Activated naive CD8-positive, alpha-beta T cell treated with anti-CD3 and anti-CD28 coated beads, Interleukin-2, amount 50 U/mL, for 16 hours (primary cell): ENCODE data around the gene CDYL.

ENCODE experiments used
- DNase-seq: peaks from one replicate; pipeline ENCODE4 v3.0.0-alpha.2; 2020; ENCODE audit warnings: low read depth, low spot score

CDYL gene, protein sequence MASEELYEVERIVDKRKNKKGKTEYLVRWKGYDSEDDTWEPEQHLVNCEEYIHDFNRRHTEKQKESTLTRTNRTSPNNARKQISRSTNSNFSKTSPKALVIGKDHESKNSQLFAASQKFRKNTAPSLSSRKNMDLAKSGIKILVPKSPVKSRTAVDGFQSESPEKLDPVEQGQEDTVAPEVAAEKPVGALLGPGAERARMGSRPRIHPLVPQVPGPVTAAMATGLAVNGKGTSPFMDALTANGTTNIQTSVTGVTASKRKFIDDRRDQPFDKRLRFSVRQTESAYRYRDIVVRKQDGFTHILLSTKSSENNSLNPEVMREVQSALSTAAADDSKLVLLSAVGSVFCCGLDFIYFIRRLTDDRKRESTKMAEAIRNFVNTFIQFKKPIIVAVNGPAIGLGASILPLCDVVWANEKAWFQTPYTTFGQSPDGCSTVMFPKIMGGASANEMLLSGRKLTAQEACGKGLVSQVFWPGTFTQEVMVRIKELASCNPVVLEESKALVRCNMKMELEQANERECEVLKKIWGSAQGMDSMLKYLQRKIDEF

DNA sequence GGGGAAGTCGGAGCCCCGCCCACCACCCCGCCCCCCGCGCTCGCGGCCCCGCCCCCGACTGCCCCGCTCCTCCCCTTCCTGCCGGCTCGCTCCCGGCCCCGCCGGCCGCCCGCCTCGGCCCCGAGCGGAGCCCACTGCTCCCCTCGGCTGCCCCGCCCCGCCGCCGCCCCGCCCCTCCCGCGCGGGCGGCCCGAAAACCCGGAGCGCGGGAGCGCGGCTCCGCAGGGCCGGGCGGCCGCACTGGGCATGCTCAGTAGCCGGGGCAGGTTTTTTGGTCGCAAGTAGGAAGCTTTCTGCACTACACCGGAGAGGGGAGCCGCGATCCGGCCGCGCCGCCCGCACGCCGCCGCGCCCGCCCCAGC lies at the start of gene CDYL:
CDYL (plus strand) TSS at position 274 of the 362 bp plus-strand sequence. CDS start 380 bp downstream, outside the sequence.
- peak; percentile 81 for DNase-seq

DNA sequence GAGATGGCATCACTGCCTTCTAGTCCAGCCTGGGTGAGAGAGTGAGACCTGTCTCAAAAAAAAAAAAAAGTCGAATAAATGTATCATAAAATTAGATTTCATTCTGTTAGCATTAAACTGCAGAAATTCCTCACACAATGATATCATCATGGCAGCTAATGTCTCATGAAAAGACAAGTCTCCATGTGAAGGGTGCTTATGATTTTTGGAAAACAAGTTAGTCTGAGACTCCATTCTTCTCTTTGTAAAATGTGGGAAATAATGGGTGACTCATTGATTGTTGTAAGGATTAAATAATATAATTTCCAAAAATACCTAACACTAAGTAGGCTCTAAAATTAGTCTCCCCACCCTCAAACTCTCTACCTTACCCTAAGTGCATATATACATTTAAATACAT lies 49.6 kb upstream of the CDYL start:
- DNase-seq: no peak

DNA sequence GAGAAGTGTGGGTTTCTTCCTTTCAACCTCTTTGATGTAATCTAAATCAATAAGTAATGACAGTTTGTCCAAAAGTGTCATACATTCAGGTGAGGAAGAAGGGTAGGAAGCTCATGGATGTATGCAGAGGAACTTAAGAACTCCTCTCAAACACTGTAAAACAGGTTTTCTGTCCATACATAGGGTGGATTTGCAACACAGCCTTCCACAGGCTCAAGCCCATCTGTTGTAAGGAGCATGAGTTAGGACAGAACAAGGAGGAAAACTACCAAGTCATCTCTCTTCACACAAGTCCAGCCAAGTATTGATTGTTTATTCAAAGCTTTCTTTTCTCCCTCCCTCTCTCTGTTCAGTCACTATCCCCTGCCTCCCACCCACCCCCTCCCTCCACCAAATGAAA lies 49.0 kb upstream of the CDYL start:
- no peak for DNase-seq

DNA sequence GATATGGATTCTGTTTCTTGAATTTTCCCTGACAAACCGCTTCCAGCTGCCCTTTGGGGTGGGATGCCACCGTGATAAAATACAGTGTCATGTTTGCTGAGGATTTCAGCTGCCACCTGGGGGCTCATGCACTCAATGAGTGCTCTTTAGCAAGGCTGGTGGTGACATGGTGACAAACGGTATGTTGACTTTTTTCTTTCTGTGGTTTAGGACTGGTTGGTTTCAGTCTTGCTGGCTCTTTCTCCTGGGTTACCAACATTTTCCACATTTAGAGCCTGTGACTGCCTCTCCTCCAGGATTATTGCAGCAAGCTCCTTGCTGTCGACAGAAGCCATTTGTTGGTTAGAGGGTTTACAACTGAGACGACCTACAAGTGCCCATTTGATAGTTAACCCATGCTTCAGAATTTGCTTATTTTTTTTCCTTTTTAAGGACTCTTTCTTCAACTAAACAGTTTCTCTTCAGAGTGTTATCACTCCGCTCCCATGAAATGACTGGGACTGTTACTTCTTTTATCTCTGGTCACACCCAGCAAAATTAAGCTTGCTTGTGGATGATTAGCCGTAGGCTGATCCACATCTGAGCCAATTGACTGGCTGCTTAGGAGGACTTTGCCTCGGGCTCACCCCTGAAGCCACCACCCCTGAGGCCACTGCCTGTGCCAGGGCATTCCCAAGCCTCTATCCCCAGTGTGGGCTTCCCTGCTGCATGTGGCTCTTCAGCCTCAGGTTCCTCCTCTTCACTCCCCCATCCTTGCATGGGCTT lies 48.4 kb upstream of the CDYL start:
- no peak for DNase-seq

DNA sequence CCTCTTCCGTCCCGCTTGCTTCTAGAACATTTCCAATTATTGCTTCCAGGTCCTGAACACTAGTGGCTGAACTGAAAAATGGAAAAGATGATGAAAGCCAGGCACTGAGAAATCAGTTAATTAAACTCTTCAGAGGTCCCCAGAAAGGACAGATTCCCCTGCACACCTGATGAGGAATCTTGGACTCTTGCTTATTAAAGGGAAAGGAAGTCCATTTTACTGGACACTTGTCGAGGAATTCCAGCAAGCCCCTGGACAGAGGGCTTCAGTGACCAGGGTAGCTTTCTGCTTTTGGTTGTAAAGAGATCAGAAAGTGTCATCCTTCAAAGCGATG lies 47.8 kb upstream of the CDYL start:
- DNase-seq: no peak

DNA sequence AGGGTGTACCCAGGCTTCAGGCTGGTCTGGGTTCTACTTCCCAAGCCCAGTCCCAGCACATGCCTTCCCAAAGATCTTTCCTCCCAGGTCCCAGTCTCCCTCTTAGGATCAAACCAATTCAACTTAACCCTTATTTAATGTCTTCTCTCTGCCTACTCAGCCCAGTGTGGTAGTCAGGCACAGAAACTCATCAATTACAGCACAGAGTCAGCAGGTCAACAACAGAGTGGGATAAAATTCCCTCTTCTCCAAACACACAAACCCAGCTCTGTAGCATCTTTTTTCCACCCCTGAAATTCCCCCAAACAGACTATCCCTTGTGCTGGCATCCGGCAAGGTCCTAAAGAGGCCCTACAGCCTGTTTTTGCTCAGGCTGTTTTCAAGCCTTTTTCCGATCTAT lies 47.3 kb upstream of the CDYL start:
- no peak for DNase-seq

DNA sequence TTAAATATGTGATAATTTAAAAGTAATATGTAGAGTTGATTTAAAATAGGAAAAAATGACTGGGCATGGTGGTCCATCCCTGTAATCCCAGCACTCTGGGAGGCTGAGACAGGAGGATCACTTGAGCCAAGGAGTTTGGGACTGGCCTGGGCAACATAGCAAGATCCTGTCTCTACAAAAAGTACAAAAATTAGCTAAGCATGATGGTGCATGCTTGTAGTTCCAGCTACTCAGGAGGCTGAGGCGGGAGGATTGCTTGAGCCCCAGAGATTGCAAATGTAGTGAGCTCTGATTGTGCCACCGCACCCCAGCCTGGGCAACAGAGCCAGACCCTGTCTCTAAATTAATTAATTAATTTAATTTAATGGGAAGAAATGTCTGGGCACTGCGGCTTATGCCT lies 44.2 kb upstream of the CDYL start:
- DNase-seq: no peak

DNA sequence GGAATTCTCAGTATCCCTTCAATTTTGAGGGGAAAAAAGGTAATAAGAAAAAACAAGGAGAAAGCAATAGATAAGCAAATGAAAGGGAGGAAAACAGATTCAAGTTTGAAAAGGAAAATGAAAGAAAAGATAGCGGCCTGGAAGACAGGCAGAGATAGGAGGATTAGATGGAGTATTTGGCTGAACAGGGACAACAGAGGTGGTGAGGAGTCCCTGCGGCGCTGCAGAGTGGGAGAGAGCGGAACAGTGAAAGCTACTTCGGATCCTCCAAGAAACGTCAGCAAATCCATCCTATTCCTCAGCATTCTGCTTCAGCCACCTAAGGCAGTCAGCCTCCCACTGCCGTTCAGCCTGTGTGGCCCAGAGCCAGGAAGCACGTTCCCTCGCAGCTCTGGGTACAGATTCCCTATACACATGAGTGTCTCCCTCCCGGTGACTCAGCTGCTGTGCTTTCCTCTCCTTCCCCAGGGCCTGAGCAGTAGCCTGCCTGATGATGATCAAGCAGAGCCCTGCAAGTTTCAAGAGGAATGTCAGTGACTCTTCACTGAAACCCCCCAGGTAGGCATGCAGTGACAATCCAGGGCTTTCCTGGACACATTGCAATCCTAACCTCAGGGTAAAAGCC lies 43.4 kb upstream of the CDYL start:
- DNase-seq: no peak

DNA sequence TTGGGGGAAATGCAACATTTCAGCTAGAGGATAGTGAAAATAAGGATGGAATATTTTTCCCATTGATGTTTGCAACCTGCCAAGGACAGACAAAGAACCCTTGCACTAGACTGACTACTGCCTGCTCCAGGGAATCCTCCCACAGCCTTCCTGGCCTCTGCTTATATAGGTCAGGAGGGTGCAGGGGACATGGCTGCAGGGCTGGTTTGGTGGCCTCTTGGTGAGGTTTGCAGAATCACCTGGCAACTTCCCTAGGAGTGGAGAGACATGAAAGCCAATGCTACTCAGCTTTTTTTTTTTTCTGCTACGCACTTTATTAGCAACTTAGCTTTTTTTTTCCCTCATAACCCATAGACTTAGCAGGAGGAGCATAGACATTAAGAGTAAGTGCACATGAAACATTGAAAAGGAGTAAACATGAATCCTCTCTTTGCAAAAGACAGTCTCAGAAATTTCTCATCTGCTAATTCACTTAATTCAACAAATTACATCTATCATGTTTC lies 39.8 kb upstream of the CDYL start:
- no peak for DNase-seq

DNA sequence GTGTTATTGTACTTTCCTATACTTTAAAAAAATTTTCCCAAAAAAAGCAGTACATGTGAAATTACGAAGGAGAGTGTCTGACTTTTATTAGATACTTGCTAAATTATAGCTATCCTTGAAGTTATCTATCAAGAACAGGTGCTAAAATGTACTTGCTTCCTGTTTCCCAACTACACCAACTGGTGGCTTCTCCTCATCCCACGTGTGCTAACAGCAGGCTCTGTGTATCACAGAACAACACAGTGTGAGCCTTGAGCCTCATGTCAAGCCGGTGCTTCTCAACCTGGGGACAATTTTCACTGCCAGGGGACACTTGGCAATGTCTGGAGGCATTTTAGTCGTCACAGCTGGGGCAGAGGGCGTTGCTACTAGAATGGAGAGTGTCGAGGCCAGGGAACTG lies 36.2 kb upstream of the CDYL start:
- no peak for DNase-seq

DNA sequence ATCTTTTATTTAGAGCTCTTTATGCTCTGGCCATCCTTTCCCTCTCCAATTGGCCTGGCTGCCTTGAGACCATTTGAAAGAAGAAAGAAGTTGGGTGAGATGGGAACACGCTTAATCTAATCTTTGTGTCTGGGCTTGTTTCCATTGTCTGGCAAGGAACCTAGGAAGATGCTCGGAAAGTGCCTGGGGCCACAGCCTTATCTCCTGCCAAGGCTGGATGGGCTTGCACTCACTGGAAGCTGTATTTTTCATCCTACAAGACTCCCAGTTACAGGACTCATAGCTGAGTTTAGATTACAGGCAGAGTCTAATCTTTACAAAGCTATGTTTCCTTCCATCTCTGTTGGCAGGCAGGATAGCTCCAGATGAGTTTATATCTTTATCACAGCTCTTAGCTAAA lies 33.1 kb upstream of the CDYL start:
- DNase-seq: no peak

DNA sequence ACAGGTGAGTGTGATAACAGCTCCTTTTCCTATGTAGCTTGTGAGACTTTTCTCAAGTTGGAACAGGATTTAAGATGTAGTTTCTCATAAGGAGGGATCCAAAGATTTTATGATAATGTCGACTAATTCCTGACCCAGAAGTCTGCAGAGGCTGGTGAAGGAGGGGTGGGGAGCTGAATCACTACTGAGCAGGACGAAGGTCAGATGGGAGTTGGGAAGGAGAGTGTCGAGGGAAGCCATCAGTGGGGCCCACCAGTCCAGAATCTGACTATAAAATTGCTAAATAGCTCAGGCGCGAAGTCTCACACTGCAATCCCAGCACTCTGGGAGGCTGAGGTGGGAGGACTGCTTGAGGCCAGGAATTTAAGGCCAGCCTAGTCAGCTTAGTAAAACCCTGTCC lies 32.3 kb upstream of the CDYL start:
- DNase-seq: no peak

DNA sequence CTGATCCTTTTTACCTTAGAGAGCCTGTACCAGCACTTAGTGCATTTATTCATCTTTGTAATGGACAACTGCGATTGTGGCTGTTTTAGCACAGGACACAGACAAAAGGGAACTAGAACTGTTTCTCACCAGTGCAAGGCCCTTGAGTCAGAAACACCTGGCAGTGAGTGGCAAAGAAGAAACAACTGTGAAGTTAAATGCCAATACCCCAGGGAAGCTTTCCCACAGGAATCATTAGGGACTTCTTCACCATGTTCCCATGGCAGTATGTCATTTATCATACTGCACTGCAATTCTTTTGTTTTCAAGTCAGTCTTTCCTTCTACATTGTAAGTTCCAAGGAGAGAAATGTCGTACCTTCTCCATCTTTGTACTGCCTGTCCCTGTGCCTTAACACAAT lies 28.6 kb upstream of the CDYL start:
- no peak for DNase-seq

DNA sequence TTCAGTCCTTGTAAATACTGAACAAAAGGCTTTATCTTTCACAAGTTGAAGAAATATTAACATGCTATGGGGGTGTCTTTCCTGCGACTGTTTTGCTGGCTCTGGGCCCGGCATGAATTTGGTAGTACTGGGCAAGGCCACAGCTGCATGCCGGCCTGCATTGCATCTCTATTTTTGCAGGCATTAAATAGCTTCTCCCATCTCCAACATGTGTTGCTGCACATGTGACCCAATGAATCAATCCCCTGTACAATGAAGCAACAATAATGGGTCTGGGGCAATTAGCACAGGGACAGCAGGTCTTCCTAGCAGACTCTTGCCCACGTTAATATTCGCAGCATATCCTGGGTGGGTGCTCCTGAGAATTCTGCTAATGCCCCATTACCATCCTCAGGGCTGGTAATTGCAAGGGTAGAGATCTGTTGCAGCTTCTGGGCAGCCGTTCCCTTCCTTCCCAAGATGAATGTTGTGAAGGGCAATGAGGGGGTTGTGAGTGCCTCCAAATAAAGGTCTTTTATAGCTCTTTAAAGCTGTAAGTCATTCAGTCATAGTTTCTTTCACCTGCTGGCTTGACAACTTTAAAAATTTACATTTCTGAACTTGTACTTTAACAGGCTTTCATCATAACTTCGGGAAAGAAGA lies 24.3 kb upstream of the CDYL start:
- no peak for DNase-seq

DNA sequence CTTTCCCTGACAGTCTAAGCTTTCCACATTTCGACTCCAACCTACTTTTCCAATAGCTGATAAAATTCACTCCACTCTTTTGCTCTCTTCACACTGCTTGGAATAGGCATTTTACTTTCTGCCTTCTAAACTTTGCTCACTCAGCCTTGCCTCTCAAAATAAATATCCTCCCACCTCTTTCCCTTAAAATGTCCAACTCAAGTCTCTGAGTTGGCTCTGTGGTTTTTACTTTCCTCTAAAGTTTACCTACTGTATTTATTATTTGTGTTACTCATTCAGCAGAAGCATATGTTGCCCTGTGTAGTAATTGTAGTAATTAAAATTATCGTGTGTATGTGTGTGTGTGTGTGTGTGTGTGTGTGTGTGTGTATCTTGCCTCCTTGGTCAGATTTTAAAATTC lies 20.0 kb upstream of the CDYL start:
- no peak for DNase-seq

DNA sequence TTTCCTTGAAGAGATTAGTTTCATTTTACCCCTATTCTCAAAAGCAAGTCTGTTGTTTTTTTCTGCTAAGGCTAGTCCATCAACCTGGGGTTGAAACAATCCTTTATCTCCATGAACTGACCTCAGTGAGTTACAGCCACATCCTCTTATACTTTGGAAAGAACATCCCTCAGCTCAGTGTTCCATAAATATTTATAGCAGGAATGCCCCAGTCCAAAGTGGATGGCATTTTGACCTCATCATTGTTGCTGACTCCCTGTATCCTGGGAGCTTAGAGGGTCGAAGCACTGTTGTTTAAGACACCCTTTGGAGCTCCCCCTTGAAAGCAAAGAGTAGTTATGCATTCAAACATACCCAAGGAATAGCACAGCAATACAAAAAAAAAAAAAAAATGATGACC lies 16.2 kb upstream of the CDYL start:
- DNase-seq: no peak

DNA sequence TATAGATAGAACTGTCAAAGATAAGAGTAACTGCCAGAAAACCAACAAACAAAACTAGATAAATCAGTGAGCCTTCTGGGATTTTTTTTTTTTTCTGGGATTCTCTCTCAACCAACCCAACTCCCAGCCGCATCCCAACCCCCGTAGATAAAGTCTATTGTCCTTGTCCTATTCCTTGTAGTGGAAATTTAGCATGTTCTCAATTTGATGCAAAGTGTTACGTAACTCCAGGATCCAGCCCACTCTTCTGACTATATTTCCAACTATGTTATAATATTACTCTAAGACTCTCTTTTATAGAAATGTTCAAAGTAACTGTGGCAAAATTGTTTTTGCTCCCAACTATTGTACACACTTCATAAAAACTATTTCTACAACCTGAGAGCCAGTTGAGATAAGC lies 15.4 kb upstream of the CDYL start:
- no peak for DNase-seq

DNA sequence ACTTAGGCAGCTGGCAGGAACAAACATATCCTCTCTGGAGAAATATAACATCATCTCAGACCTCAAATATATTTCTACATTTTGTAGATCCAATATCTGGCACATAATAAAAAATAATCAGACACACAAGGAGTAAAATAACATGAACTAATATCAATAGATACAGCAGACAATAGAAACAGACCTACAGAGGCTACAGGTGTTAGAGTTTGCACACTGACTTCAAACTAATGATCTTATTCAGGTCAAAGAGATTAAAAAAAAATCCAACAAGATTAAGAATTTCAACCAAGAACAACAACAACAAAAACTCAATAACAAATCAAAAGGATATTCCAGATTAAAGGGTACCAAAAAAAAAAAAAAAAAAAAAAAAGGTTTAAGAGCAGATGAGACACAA lies 13.9 kb upstream of the CDYL start:
- DNase-seq: no peak

DNA sequence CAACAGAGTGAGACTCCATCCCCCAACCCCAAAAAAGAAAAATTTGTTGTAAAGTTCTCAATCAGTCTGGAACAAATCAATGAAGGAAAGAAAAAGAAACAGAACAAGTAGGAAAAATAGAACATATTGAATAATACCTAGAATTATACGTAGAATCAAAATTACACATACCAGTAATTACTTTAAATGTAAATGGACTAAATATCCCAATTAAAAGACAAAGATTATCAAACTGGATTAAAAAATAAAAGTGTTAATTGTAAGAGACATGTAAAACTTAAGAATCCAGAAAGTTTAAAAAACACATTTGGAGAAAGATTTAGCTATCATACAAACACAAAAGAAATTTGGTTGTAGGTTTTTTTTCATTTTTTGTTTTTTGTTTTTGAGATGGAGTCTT lies 12.3 kb upstream of the CDYL start:
- DNase-seq: no peak

DNA sequence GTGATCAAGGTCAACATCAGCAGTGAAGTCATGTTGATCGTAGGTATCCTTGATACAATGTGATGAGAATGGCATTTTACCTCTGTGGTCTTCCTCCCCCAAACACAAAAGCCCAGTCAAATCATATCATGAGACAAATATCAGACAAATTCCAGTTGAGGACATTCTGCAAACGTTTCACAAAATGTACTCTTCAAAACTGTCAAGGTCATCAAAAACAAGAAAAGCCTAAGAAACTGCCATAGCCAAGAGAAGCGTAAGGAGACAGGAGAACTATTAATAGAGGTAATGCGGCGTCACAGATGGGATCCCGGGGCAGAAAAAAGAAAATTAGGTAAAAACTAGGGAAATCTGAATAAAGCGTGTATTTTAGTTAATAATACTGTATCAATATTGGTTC lies 7.4 kb upstream of the CDYL start:
- no peak for DNase-seq

DNA sequence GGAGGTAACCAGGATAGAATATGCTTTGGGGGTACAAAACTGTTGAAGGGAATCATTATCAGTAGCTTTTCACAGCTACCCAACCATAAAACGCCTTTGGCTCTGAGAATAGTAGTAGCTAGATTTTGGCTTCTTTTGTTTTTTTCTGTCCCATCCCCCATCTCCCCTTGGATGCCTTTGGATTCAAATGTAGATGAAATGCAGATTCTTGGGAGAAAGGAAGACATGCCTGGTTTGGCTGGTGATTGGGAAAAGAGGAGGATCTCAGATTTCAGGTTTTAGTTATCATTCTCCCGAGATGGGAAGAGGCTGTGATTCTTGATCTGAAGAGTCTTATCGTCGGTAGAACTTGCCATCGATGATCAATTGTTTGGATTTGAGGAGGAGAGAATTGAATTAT lies 3.5 kb upstream of the CDYL start:
- DNase-seq: no peak

DNA sequence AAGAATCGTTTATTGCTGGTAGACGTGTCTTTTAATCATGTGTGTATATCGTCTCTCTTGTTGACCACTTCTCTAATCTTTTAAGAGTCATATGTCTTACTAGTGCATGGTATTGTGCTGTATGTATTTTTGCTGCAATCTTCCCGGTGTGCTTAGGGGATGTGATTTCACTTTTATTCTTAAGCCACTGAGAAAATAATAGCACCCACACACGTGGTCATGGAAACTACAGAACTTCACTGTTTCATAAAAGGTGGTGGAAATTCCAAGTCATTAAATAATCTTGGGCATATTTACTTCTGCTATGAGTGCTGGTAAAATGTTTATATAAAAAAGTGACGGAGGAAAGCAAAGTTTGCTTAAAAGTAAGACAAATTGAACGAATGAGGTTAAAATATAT lies 3.0 kb upstream of the CDYL start:
- no peak for DNase-seq
